GM23248 (cell line): ENCODE results near the gene KISS1R. TPM values are rescaled to one million over a fixed set of nuclear protein-coding genes. Genes with fewer than 3 reads are reported as not detected.

Experiments
- DNase-seq: peaks from one replicate; pipeline ENCODE4 v3.0.0-alpha.2; 2015
- H2AFZ ChIP-seq: fragments of 200-600 bp; sonication (generic); 2 replicates; pipeline ENCODE4 v1.6.1; 2016; ENCODE audit warnings: antibody characterized with exemption
- H3F3A ChIP-seq: fragments of 200-600 bp; sonication (generic); 2 replicates; pipeline ENCODE4 v1.6.1; 2016; ENCODE audit warnings: mild to moderate bottlenecking, antibody characterized with exemption, mixed run types; ENCODE audit not compliant: insufficient read depth
- H3K27ac ChIP-seq: fragments of 200-600 bp; sonication (generic); 2 replicates; pipeline ENCODE4 v1.5.1; 2016; ENCODE audit warnings: mild to moderate bottlenecking
- H3K27me3 ChIP-seq: fragments of 200-600 bp; sonication (generic); replicated peaks from 2 replicates; pipeline ENCODE4 v1.6.1; 2016; ENCODE audit warnings: mild to moderate bottlenecking; ENCODE audit not compliant: insufficient read depth
- H3K36me3 ChIP-seq: fragments of 200-600 bp; sonication (generic); 2 replicates; pipeline ENCODE4 v1.6.1; 2016; ENCODE audit warnings: low read depth, mild to moderate bottlenecking
- H3K4me1 ChIP-seq: fragments of 200-600 bp; sonication (generic); 2 replicates; pipeline ENCODE4 v1.6.1; 2016; ENCODE audit warnings: mild to moderate bottlenecking; ENCODE audit not compliant: insufficient read depth
- H3K4me2 ChIP-seq: fragments of 200-600 bp; sonication (generic); one replicate; pipeline ENCODE4 v1.6.1; 2016; ENCODE audit warnings: mild to moderate bottlenecking; ENCODE audit not compliant: unreplicated experiment
- H3K4me3 ChIP-seq: fragments of 200-600 bp; sonication (generic); 2 replicates; pipeline ENCODE4 v1.5.1; 2016; ENCODE audit warnings: mild to moderate bottlenecking
- H3K79me2 ChIP-seq: fragments of 200-600 bp; sonication (generic); 2 replicates; pipeline ENCODE4 v1.6.1; 2016; ENCODE audit warnings: mild to moderate bottlenecking; ENCODE audit not compliant: insufficient read depth
- H3K9ac ChIP-seq: fragments of 200-600 bp; sonication (generic); 2 replicates; pipeline ENCODE4 v1.6.1; 2016; ENCODE audit warnings: mild to moderate bottlenecking
- H3K9me2 ChIP-seq: fragments of 200-600 bp; sonication (generic); 2 replicates; pipeline ENCODE4 v1.6.1; 2016; ENCODE audit warnings: mixed run types, mild to moderate bottlenecking, moderate library complexity; ENCODE audit not compliant: insufficient read depth
- H3K9me3 ChIP-seq: fragments of 200-600 bp; sonication (generic); one replicate; pipeline ENCODE4 v1.6.1; 2017; ENCODE audit warnings: low read depth
- H4K20me1 ChIP-seq: fragments of 200-600 bp; sonication (generic); 2 replicates; pipeline ENCODE4 v1.6.0; 2016; ENCODE audit not compliant: insufficient read depth
- EZH2 ChIP-seq: fragments of 200-600 bp; sonication (generic); IDR thresholded peaks from 2 replicates; pipeline ENCODE4 v1.6.1; 2018; ENCODE audit warnings: antibody characterized with exemption, mild to moderate bottlenecking; ENCODE audit not compliant: insufficient read depth, poor library complexity, severe bottlenecking
- EZH2phosphoT487 ChIP-seq: fragments of 200-600 bp; sonication (generic); IDR thresholded peaks from 2 replicates; pipeline ENCODE4 v1.6.1; 2018; ENCODE audit warnings: antibody characterized with exemption, moderate library complexity, mild to moderate bottlenecking, low read depth; ENCODE audit not compliant: insufficient read depth
- WGBS, 2 experiments: methylation state at CpG; one replicate each; pipeline ENCODE4 v1.1.6; 2015 to 2017; ENCODE audit warnings: low lambda C conversion rate in 2 of 2, low coverage in 1 of 2; ENCODE audit errors: missing lambda C conversion rate in 2 of 2; 5-methylcytosine and 5-hydroxymethylcytosine counted together
- in situ Hi-C: fragments of 300-500 bp; cut with MboI; formaldehyde crosslinking; loops from 2 replicates; pipeline ENCODE4 v1.15.0; 2020
- polyA plus RNA-seq: library from polyadenylated mRNA; unstranded; fragments of >200 nt; fragmentation: Nextera tagmentation; extraction: Ambion mirVana; gene quantifications from 2 replicates; pipeline ENCODE4 v1.2.1, GENCODE V29; 2016
- total RNA-seq: library from RNA; depleted of rRNA; stranded (reverse); fragments of >200 nt; shearing (Covaris generic); gene quantifications from 2 replicates; pipeline ENCODE4 v1.2.3, GENCODE V29; 2014

The KISS1R gene
- total and polyA plus RNA-seq, 2 experiments from 2014 or later = not detected

DNA sequence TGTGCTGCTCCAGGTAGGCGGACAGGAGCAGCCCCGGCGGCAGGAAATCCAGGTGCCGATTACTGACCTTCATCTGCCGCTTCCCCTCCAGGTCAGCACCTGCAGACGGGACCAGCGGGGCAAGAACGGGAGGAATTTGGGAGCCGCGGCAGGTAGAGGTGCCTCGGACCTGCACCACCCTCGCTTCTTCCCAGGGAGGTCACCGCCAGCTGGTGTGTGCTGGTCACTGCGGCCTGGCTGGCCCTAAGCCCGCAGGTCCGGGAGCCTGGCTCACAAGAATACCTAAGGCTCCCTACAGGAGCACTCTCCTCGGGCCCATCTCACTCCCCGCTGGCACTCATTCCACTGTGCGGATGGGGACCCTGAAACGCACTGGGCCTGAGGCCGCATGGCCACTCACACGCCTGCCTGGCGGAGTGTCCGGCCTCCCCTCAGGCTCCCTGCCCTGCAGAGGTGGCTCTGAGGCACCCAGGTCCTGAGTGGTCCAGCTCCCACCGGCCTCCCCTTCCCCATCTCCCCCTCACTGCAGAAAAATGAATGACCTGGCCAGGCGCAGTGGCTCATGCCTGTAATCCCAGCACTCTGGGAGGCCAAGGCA lies 19.6 kb upstream of the KISS1R start:
- H3K36me3 ChIP-seq = no peaks in the 10 kb centered on the region
- DNase-seq = no peak
- no peaks in the 10 kb centered on the region for H3K27me3 ChIP-seq
- H3K4me3 ChIP-seq = no peak overlapping the region
- H3K9me3 ChIP-seq = no peaks in the 10 kb centered on the region
- peaks cover 8% of the 10 kb centered on the region for H3K79me2 ChIP-seq
- no peaks in the 10 kb centered on the region for H4K20me1 ChIP-seq
- no peaks in the 10 kb centered on the region for H3K9me2 ChIP-seq
- in situ Hi-C loops = no loop called here
- no peak overlapping the region for H3K27ac ChIP-seq
- H3K4me1 ChIP-seq = no peaks in the 10 kb centered on the region
- H3F3A ChIP-seq = peaks cover 11% of the 10 kb centered on the region
- WGBS, 2 experiments = 95 to 97% methylated on average over 22 to 25 of the region's 26 CpGs
- no peak overlapping the region for H2AFZ ChIP-seq
- no peak overlapping the region for H3K9ac ChIP-seq
- no peak for TF ChIP-seq EZH2phosphoT487
- TF ChIP-seq EZH2 = no peak
- no peak overlapping the region for H3K4me2 ChIP-seq

DNA sequence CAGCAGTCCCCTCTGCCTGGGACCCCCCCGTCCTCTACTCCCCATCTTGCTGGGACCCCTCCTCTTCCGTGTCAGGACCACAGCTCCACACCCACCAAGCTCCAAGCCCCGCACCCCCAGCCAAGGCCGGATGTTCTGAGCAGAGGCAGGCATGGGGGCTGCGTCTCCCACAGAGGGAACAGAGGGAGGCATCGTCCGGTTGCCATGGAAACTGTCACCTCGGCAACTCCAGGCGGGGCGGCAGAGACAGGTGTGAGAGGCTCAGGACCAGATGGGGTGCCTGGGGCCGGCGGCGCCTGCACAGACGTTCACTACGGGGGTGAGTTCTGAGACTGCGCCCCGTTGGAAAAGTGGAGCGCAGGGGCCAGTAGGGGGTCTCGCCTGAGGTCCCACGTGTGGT lies 18.5 kb upstream of the KISS1R start:
- no peak overlapping the region for H3K4me2 ChIP-seq
- whole genome bisulfite sequencing, 2 experiments = 78 to 81% methylated on average over 20 of the region's 20 CpGs
- in situ Hi-C loops = no loop called here
- H2AFZ ChIP-seq = no peak overlapping the region
- no peaks in the 10 kb centered on the region for H3K4me1 ChIP-seq
- H3K4me3 ChIP-seq = no peak overlapping the region
- no peak for TF ChIP-seq EZH2phosphoT487
- no peak for TF ChIP-seq EZH2
- H3K9me2 ChIP-seq = no peaks in the 10 kb centered on the region
- no peak overlapping the region for H3K9ac ChIP-seq
- H3K27me3 ChIP-seq = no peaks in the 10 kb centered on the region
- no peak overlapping the region for H3K27ac ChIP-seq
- no peak for DNase-seq
- H3K79me2 ChIP-seq = peaks cover 17% of the 10 kb centered on the region
- peaks cover 10% of the 10 kb centered on the region for H3F3A ChIP-seq
- H3K36me3 ChIP-seq = no peaks in the 10 kb centered on the region
- no peaks in the 10 kb centered on the region for H4K20me1 ChIP-seq
- no peaks in the 10 kb centered on the region for H3K9me3 ChIP-seq

DNA sequence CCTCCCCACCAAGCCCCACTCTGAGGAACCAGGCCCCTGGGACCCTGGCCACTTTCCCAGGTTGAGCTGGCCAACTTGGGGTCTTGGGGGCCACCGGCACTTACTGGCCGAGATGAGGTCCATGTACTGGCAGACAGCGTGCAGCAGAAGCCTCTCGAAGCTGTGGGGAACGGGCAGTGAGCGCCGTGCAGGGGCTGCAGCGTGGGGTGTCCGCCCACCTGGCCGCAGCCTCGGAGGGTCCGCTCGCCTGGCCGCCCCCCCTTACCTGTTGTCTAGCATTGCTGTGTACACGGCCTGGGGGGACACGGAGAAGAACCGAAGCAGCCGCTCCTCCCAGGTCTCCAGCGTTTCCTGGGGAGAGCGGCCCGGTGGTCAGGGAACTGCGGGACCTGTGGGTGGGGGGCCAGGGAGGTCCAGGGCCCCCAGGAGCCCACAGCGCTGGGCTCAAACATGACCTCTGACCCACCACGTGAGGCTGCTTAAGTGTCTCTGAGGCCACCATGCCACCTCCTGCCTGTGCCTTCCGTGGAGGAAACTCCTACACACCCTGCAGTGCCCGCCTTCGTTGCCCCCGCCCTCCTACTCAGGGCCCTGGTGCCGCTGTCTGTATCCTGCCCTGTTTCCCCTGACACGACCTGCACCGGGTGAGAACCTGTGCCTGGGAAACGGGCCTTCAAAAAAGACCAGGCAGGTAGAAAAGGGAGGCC lies 17.6 kb upstream of the KISS1R start:
- H2AFZ ChIP-seq = no peak overlapping the region
- no peak for DNase-seq
- H3K4me1 ChIP-seq = no peaks in the 10 kb centered on the region
- H3K79me2 ChIP-seq = peaks cover 23% of the 10 kb centered on the region
- H3K36me3 ChIP-seq = no peaks in the 10 kb centered on the region
- no peak overlapping the region for H3K9ac ChIP-seq
- in situ Hi-C loops = no loop called here
- no peaks in the 10 kb centered on the region for H4K20me1 ChIP-seq
- no peaks in the 10 kb centered on the region for H3K9me2 ChIP-seq
- no peaks in the 10 kb centered on the region for H3K27me3 ChIP-seq
- no peaks in the 10 kb centered on the region for H3K9me3 ChIP-seq
- H3F3A ChIP-seq = peaks cover 1% of the 10 kb centered on the region; the same call in 1 of the 2 replicates
- no peak overlapping the region for H3K4me2 ChIP-seq
- H3K4me3 ChIP-seq = no peak overlapping the region
- 86 to 87% methylated on average over 29 to 31 of the region's 32 CpGs for WGBS, 2 experiments
- H3K27ac ChIP-seq = no peak overlapping the region
- TF ChIP-seq EZH2phosphoT487 (no peak), EZH2 (no peak)

DNA sequence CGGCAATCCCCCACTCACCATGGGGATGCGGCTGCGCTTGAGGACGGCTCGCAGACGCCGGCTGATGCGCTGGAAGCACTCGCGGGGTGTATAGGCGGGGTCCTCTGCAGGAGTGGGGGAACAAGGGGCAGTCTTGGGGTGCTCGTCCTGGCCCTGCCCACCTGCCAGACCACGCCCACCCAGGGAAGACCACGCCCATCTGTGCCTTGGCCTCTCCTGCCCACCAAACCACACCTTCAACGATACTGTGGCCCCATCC lies 17.2 kb upstream of the KISS1R start:
- Histone ChIP-seq H3K9ac (no peak overlapping the region), H2AFZ (no peak overlapping the region), H3K9me2 (no peaks in the 10 kb centered on the region), H3K4me1 (no peaks in the 10 kb centered on the region), H3K36me3 (no peaks in the 10 kb centered on the region), H3F3A (no peaks in the 10 kb centered on the region), H3K79me2 (peaks cover 28% of the 10 kb centered on the region), H4K20me1 (no peaks in the 10 kb centered on the region), H3K9me3 (no peaks in the 10 kb centered on the region), H3K27ac (no peak overlapping the region), H3K4me3 (no peak overlapping the region), H3K4me2 (no peak overlapping the region), H3K27me3 (no peaks in the 10 kb centered on the region)
- WGBS, 2 experiments = 91 to 93% methylated on average over 12 to 14 of the region's 15 CpGs
- no peak for TF ChIP-seq EZH2phosphoT487
- TF ChIP-seq EZH2 = no peak
- in situ Hi-C loops = no loop called here
- DNase-seq = no peak
